Left ventricle myocardium inferior (tissue), 1 donor: ENCODE measurements around the gene PDK2. TPM values are rescaled to one million over a fixed set of nuclear protein-coding genes. Genes with fewer than 3 reads are reported as not detected.
A peak's percentile ranks its signal among the peaks of the same experiment; 100 is the strongest.

ENCODE experiments used
- DNase-seq: peaks from one replicate; pipeline ENCODE4 v3.0.0-alpha.2; 2020
- H3K27ac ChIP-seq: fragments of 200-600 bp; replicated peaks from 2 replicates; pipeline ENCODE4 v1.8.0; 2021
- H3K27me3 ChIP-seq: fragments of 200-600 bp; 2 replicates; pipeline ENCODE4 v1.8.0; 2021; ENCODE audit warnings: low read depth
- H3K36me3 ChIP-seq: fragments of 200-600 bp; 2 replicates; pipeline ENCODE4 v1.8.0; 2021
- H3K4me1 ChIP-seq: fragments of 200-600 bp; 2 replicates; pipeline ENCODE4 v1.8.0; 2021
- H3K4me3 ChIP-seq: fragments of 200-600 bp; 2 replicates; pipeline ENCODE4 v1.8.0; 2021; ENCODE audit warnings: mild to moderate bottlenecking, moderate library complexity
- H3K9me3 ChIP-seq: fragments of 200-600 bp; replicated peaks from 2 replicates; pipeline ENCODE4 v1.8.0; 2021
- CTCF ChIP-seq: fragments of 200-600 bp; IDR thresholded peaks from 2 replicates; pipeline ENCODE4 v1.8.0; 2021; ENCODE audit warnings: antibody characterized with exemption, mild to moderate bottlenecking, borderline replicate concordance
- intact Hi-C: fragments of 100-400 bp; cut with micrococcal nuclease; formaldehyde crosslinking; loops from one replicate; pipeline ENCODE4 v1.11.0; 2022
- total RNA-seq: library from RNA; stranded (reverse); fragmentation: NEBNext Ultra II Directional; extraction: Animal tissue kit (Norgen Biotek cat#: 25700); gene quantifications from one replicate; pipeline ENCODE4 v1.2.1, GENCODE V29; 2021
- donor health status: DM: no; HTN: yes; CAD: no; lungs with severe emphysema.

Gene PDK2
- total RNA-seq, 1 donor from 2014 or later: 206 TPM

DNA sequence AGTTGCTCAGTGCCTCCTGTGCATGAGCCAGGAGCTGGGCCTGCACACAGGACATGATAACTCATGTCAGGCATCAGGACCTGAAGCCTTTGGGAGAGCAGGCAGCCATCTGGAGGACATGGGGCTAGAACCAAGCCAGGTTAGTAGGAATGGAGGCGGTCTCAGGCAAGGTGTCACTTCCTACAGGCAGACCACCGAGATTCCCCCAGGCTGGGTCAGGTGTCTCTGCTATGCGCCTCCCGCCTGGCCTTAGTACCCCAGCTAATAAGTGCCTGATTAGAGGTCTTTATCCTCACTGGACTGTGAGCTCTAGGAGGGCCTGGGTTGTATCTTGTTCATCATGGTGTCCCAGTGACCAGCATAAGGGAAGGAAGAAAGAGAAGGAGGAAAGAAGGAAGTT lies 19.2 kb downstream of the PDK2 start:
- no peak for DNase-seq
- H3K9me3 ChIP-seq: no peaks in the 10 kb centered on the region
- TF ChIP-seq CTCF: no peak
- peaks cover 4% of the 10 kb centered on the region for H3K27me3 ChIP-seq
- peak overlapping the region; percentile 94 for H3K27ac ChIP-seq
- peaks cover 9% of the 10 kb centered on the region for H3K36me3 ChIP-seq
- intact Hi-C loops: no loop called here
- peaks cover 76% of the 10 kb centered on the region for H3K4me1 ChIP-seq
- H3K4me3 ChIP-seq: no peak overlapping the region

GRCh38 chr17:50114849-50115357 lies 19.8 kb downstream of the PDK2 start:
- H3K27me3 ChIP-seq: peaks cover 4% of the 10 kb centered on the region
- intact Hi-C loops: no loop called here
- H3K9me3 ChIP-seq: no peaks in the 10 kb centered on the region
- H3K4me3 ChIP-seq: no peak overlapping the region
- peaks cover 4% of the 10 kb centered on the region for H3K36me3 ChIP-seq
- H3K27ac ChIP-seq: peak overlapping the region; percentile 94
- H3K4me1 ChIP-seq: peaks cover 71% of the 10 kb centered on the region
- peak; percentile 67 for TF ChIP-seq CTCF
- no peak for DNase-seq

- Histone ChIP-seq H3K4me1 (peaks cover 63% of the 10 kb centered on the region), H3K27ac (peak overlapping the region; percentile 10), H3K27me3 (peaks cover 4% of the 10 kb centered on the region), H3K36me3 (no peaks in the 10 kb centered on the region), H3K4me3 (no peak overlapping the region), H3K9me3 (no peaks in the 10 kb centered on the region)
- no peak for DNase-seq
- no peak for TF ChIP-seq CTCF
- intact Hi-C loops: no loop called here
Observed at GRCh38 chr17:50115756-50116155, 20.6 kb downstream of the PDK2 start.

GRCh38 chr17:50117202-50118051 lies 22.3 kb downstream of the PDK2 start:
- Histone ChIP-seq H3K36me3 (no peaks in the 10 kb centered on the region), H3K27ac (no peak overlapping the region), H3K9me3 (no peaks in the 10 kb centered on the region), H3K4me3 (peak overlapping the region; percentile 46), H3K4me1 (peaks cover 46% of the 10 kb centered on the region), H3K27me3 (peaks cover 4% of the 10 kb centered on the region)
- TF ChIP-seq CTCF: peak; percentile 76
- DNase-seq: no peak
- intact Hi-C loops: no loop called here

- no peak for TF ChIP-seq CTCF
- H3K27me3 ChIP-seq: peaks cover 4% of the 10 kb centered on the region
- peaks cover 38% of the 10 kb centered on the region for H3K4me1 ChIP-seq
- no peak for DNase-seq
- no peak overlapping the region for H3K27ac ChIP-seq
- intact Hi-C loops: no loop called here
- H3K36me3 ChIP-seq: no peaks in the 10 kb centered on the region
- H3K9me3 ChIP-seq: no peaks in the 10 kb centered on the region
- no peak overlapping the region for H3K4me3 ChIP-seq
Observed at GRCh38 chr17:50118076-50118827, 23.1 kb downstream of the PDK2 start.
